Fibroblast of the aortic adventitia (primary cell): ENCODE results near the gene SPACA5. TPM values are rescaled to one million over a fixed set of nuclear protein-coding genes. Genes with fewer than 3 reads are reported as not detected.

ENCODE experiments used
- DNase-seq: peaks from one replicate; pipeline ENCODE4 v3.0.0-alpha.2; 2010; ENCODE audit warnings: low read depth
- H3K4me3 ChIP-seq: 2 replicates; pipeline ENCODE4 v1.5.1; 2011; ENCODE audit warnings: low read depth, mild to moderate bottlenecking, control low read depth, low read length, moderate library complexity
- total RNA-seq: library from RNA; depleted of rRNA; stranded (reverse); fragments of >200 nt; gene quantifications from 2 replicates; pipeline ENCODE4 v1.2.3, GENCODE V29; 2012; ENCODE audit warnings: low replicate concordance
- TF ChIP-seq, protein P1 (sequence below): IDR thresholded peaks from 2 replicates; pipeline ENCODE4 v1.5.1; 2011; ENCODE audit warnings: mild to moderate bottlenecking, low read length, control low read depth, inconsistent platforms; ENCODE audit not compliant: insufficient read depth

Gene SPACA5
- total RNA-seq, 1 donor, result not detected

DNA sequence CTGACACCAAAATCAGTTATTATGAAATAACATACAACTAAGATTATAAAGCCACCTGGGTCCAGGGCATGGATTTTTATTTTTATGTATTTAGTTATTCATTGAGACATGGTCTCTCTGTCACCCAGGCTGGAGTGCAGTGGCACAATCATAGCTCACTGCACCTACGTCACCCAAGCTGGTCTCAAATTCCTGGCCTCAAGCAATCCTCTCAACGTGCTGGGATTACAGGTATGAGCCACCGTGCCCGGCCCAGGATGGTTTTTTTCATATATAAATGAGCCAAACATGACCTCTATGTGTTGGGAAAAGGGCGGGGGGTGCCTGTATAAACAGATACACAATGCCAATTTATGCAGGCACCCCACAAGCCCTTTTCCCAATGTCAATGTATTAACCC lies 40.1 kb downstream of the SPACA5 start:
- DNase-seq, result no peak
- H3K4me3 ChIP-seq, result no peak overlapping the region
- TF ChIP-seq, protein P1, sequence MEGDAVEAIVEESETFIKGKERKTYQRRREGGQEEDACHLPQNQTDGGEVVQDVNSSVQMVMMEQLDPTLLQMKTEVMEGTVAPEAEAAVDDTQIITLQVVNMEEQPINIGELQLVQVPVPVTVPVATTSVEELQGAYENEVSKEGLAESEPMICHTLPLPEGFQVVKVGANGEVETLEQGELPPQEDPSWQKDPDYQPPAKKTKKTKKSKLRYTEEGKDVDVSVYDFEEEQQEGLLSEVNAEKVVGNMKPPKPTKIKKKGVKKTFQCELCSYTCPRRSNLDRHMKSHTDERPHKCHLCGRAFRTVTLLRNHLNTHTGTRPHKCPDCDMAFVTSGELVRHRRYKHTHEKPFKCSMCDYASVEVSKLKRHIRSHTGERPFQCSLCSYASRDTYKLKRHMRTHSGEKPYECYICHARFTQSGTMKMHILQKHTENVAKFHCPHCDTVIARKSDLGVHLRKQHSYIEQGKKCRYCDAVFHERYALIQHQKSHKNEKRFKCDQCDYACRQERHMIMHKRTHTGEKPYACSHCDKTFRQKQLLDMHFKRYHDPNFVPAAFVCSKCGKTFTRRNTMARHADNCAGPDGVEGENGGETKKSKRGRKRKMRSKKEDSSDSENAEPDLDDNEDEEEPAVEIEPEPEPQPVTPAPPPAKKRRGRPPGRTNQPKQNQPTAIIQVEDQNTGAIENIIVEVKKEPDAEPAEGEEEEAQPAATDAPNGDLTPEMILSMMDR, result no peak

DNA sequence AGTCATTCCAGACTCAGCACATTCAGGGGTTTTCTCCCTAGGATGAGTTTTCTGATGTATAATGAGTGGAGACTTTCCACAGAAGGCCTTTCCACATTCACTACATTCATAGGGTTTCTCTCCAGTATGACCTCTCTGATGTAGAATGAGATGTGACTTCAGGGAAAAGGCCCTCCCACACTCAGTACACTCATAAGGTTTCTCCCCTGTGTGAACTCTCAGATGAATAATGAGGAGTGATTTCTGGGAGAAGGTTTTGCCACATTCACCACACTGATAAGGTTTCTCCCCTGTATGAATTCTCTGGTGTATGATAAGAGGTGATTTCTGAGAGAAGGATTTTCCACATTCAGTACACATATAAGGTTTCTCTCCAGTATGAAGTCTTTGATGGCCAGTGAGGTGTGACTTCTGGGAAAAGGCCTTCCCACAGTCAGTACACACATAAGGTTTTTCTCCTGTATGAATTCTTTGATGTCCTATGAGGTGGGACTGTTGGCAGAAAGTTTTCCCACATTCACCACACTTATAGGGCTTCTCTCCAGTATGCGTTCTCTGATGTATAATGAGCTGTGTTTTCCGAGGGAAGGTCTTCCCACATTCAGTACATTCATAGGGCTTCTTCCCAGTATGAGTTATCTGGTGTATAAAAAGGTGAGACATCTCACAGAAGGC lies 52.0 kb downstream of the SPACA5 start:
- no peak overlapping the region for H3K4me3 ChIP-seq
- no peak for DNase-seq
- TF ChIP-seq, protein P1, result no peak

DNA sequence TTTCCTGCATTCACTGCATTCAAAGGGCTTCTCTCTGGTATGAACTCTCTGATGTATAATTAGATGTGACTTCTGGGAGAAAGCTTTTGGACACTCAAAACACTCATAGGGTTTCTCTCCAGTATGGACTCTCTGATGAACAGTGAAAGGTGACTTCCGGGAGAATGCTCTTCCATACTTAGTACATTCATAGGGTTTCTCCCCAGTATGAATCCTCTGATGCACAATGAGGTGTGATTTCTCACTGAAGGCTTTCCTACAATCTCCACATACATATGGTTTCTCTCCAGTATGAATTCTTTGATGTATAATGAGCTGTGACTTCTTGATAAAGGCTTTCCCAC lies 52.5 kb downstream of the SPACA5 start:
- TF ChIP-seq, protein P1, result no peak
- no peak overlapping the region for H3K4me3 ChIP-seq
- no peak for DNase-seq

Other genes starting within 250 kb of the SPACA5 start
- gene ZNF81, start 170.1 kb upstream of the SPACA5 start, total RNA-seq, result 6.1 and 6.2 TPM in 2 replicates
- gene ZNF182, start 3.0 kb upstream of the SPACA5 start, total RNA-seq, result 3.0 and 5.4 TPM in 2 replicates
- gene ZNF630, start 64.7 kb downstream of the SPACA5 start, total RNA-seq, result 0.81 and 2.0 TPM in 2 replicates
- gene SPACA5B, start 123.6 kb downstream of the SPACA5 start, total RNA-seq, result not detected in 2 replicates
- not detected in 2 replicates for gene SSX5, start 189.8 kb downstream of the SPACA5 start, total RNA-seq
- 0.09 TPM in 1 of 2 replicates, not detected in the other for gene SSX1, start 248.4 kb downstream of the SPACA5 start, total RNA-seq